ENCODE results near the gene FHOD3. TPM values are rescaled to one million over a fixed set of nuclear protein-coding genes. Genes with fewer than 3 reads are reported as not detected.
"Not testable (repeated sequence)": the region's sequence is repeated elsewhere in the genome, so short reads cannot be mapped to it uniquely, and the experiment has no call there.

Gene FHOD3
- polyA plus RNA-seq, 1 donor, result 42.9 TPM

DNA sequence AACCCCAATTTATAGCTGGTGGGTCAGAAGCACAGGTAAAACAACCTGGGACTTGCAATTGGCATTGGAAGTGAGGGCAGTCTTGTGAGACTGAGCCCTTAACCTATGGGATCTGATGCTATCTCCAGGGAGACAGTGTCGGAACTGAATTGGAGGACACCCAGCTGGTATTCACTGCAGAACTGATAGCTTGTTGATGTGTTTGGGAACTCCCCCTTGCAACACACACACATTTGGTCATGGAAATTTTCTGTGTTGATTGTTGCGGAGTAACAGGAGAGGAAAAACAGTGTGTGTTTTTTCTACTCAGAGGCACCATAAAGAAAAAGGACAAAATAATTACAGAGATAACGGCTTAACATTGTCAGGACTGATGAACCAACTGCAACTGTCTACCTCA is 515.2 kb downstream of the FHOD3 start:
- DNase-seq, result no peak

GRCh38 chr18:36813101-36813775 is 515.7 kb downstream of the FHOD3 start:
- no peak for DNase-seq

GRCh38 chr18:36813824-36814223 is 516.3 kb downstream of the FHOD3 start:
- no peak for DNase-seq

DNA sequence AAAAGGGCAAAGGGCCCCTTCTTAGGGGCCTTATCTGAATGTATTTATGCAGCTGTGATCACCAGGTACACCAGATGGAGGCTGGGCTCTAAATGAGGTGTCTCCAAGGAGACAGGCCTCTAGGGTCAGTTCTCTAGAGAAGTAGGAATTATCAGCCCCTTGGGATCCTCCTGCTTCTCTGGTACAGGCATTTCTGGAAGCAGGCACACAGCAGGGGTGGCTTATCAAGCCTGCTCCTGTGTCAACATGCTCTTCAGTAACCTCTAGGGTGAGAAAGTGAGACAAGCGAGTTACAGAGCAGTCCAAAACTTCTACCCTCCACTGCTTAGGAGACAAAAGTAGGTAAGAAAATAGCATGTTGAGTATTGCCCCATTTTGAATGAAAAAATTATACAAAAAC is 517.5 kb downstream of the FHOD3 start:
- DNase-seq, result no peak

DNA sequence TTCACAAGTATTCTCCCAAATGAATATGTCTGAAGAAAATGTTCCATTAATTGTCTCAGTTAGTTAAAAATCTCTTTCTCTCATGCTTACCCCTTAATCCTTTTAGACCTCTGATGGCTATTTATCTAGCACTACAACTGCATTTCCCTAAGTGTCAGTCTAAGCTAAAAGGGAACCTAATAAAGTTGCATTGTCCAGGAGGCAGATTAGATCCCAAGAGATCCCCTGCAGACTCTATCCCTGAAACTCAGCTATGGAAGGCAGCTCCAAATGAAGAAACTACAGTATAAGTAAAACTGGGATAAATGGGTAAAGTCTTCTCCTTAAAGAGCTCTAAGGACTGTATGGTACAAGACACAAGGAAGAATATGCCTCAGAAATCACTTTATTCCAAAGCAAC is 518.6 kb downstream of the FHOD3 start:
- not testable (repeated sequence) for DNase-seq

DNA sequence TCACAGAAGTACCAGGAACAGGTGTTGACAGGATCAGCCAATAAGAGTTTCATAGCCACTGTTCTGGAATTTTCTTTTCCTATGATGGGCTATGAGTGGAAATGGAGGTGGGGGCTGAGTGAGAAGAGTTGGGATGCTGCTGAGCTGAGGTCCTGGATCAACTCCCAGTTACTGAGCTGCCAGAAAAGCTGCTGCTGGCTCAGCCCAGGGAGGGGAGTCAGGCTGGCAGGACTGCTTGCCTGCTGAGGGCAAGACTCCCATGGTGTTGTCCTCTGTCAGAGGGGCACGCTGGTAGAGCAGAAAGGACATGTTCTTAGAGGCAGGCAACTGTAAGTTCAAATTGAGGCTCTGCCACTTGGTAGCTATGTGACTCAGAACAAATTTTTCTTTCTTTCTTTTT is 519.5 kb downstream of the FHOD3 start:
- no peak for DNase-seq

GRCh38 chr18:36818652-36819051 is 521.1 kb downstream of the FHOD3 start:
- no peak for DNase-seq

DNA sequence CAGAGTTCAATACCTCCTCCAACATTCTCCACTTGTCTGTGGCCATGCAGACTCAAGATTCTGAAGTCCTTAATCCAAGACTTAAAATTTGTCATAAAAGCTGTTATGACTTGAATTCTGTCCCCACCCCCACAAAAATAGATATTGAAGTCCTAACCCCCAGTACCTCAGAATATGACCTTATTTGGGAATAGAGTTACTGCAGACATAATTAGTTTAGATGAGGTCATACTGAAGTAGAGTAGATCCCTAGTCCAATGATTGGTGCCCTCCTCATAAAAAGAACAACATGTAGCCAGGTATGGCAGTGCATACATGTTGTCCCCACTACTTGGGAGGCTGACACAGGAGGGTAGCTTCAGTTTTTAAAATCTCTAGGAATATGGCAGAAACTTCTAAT is 522.1 kb downstream of the FHOD3 start:
- DNase-seq, result no peak

DNA sequence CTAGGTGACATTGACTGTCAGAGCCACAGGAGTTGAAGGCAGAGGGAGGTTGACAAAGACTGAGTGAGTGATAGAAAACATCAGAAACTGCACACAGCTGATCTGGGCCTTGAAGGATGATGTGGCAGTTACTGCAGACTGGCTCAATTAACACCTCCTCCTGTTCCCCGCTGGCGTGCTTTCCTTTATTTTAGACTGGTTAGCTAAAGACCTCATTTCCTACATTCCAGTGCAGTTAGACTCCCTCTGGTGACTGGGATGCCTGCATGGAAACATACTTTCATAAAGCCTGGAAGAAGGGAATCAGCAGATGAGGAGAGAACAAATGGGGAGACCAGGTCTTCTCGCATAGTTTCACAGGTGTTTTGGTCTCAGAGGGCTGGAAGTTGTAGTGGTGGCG is 524.2 kb downstream of the FHOD3 start:
- no peak for DNase-seq

GRCh38 chr18:36825526-36825925 is 528.0 kb downstream of the FHOD3 start:
- DNase-seq, result no peak

GRCh38 chr18:36826556-36826955 is 529.0 kb downstream of the FHOD3 start:
- DNase-seq, result no peak

DNA sequence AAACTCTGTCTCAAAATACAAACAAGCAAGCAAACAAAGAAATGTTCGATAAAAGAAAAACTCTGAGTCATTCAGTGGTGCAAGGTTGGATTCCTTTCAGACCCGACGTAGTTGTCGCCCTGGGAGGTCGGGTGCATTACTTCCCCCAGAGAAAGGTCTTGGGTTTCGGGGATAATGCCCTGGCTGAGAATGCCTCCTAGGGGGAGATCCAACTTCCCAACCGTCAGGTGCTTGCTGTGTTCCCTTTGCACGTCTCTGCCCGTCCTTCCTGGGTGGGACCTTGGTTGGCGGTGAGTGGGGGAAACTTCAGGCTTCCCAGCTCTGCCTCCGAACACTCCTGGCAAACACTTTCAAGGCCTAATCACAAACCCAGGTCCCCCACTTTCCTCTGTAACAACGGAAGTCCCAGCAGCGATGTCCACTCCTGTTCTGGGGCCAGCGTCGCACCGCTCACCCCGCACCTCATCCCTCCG is 530.7 kb downstream of the FHOD3 start:
- DNase-seq, result no peak

- DNase-seq, result peak; percentile 88
Observed at GRCh38 chr18:36828630-36829361, 531.3 kb downstream of the FHOD3 start, which contains the start of the genes KIAA1328 and TPGS2. Gene KIAA1328, plus strand, starts transcription at chr18:36829127. Its CDS starts 12 bp downstream, at chr18:36829139. Gene TPGS2, minus strand, starts transcription at chr18:36829002. Its CDS starts 235 bp downstream, at chr18:36828767.

Other genes starting within 250 kb of the FHOD3 start
- 39.1 TPM for gene RPRD1A, start 230.2 kb upstream of the FHOD3 start, polyA plus RNA-seq (ENCODE audit: insufficient read length)
- 28.1 TPM for gene SLC39A6, start 168.4 kb upstream of the FHOD3 start, polyA plus RNA-seq (ENCODE audit: insufficient read length)
- 75.7 TPM for gene ELP2, start 167.8 kb upstream of the FHOD3 start, polyA plus RNA-seq (ENCODE audit: insufficient read length)
- 0.10 TPM for gene MOCOS, start 110.2 kb upstream of the FHOD3 start, polyA plus RNA-seq (ENCODE audit: insufficient read length)